Keratinocyte (primary cell): ENCODE measurements around the gene SIGLEC14. TPM values are rescaled to one million over a fixed set of nuclear protein-coding genes. Genes with fewer than 3 reads are reported as not detected.

Experiments
- DNase-seq: peaks from one replicate; pipeline ENCODE4 v3.0.0-alpha.2; 2011; ENCODE audit warnings: low read depth, missing footprints, low spot score
- FAIRE-seq: peaks from 2 replicates; lab custom pipeline; 2011; peaks lifted over from hg19 to GRCh38; lab: Jason Lieb, UNC
- H2AFZ ChIP-seq: 2 replicates; pipeline ENCODE4 v1.6.0; 2012; ENCODE audit warnings: low read length, control low read depth, inconsistent platforms; ENCODE audit not compliant: control insufficient read depth
- H3K27ac ChIP-seq: 2 replicates; pipeline ENCODE4 v1.5.1; 2011; ENCODE audit warnings: low read length; ENCODE audit not compliant: control insufficient read depth, insufficient read depth
- H3K27me3 ChIP-seq: 3 replicates; pipeline ENCODE4 v1.6.0; 2011; ENCODE audit warnings: low read length; ENCODE audit not compliant: control insufficient read depth, insufficient read depth; ENCODE audit errors: extremely low read depth
- H3K36me3 ChIP-seq, 2 experiments: 2 replicates in 1 of 2; 3 replicates in 1 of 2; pipeline ENCODE4 v1.5.1; 2011; ENCODE audit warnings: low read length in 2 of 2, mild to moderate bottlenecking in 1 of 2; ENCODE audit not compliant: control insufficient read depth in 2 of 2, insufficient read depth in 2 of 2; ENCODE audit errors: extremely low read depth in 1 of 2
- H3K4me1 ChIP-seq: 3 replicates; pipeline ENCODE4 v1.5.1; 2011; ENCODE audit warnings: low read length; ENCODE audit not compliant: control insufficient read depth, insufficient read depth; ENCODE audit errors: extremely low read depth
- H3K4me2 ChIP-seq: 3 replicates; pipeline ENCODE4 v1.6.0; 2011; ENCODE audit warnings: low read depth, low read length; ENCODE audit not compliant: control insufficient read depth, insufficient read depth; ENCODE audit errors: extremely low read depth
- H3K4me3 ChIP-seq, 3 experiments: fragments of 200-600 bp in 1 of 3; sonication (generic) in 1 of 3; 2 replicates in 2 of 3; 3 replicates in 1 of 3; pipeline ENCODE4 v1.5.1; 2011 to 2016; ENCODE audit warnings: low read length in 3 of 3, mild to moderate bottlenecking in 3 of 3, control low read depth in 2 of 3, inconsistent platforms in 1 of 3, low read depth in 1 of 3, mixed read lengths in 1 of 3, mixed run types in 1 of 3, moderate library complexity in 1 of 3; ENCODE audit not compliant: control insufficient read depth in 2 of 3, insufficient read depth in 2 of 3; ENCODE audit errors: extremely low read depth in 1 of 3
- H3K79me2 ChIP-seq: 2 replicates; pipeline ENCODE4 v1.6.0; 2012; ENCODE audit warnings: low read length; ENCODE audit not compliant: control insufficient read depth, insufficient read depth
- H3K9ac ChIP-seq: 3 replicates; pipeline ENCODE4 v1.6.0; 2011; ENCODE audit warnings: low read length; ENCODE audit not compliant: control insufficient read depth, insufficient read depth; ENCODE audit errors: extremely low read depth
- H3K9me1 ChIP-seq: 3 replicates; pipeline ENCODE4 v1.6.0; 2011; ENCODE audit warnings: low read length; ENCODE audit not compliant: control insufficient read depth, insufficient read depth; ENCODE audit errors: extremely low read depth
- H3K9me3 ChIP-seq: 2 replicates; pipeline ENCODE4 v1.5.1; 2012; ENCODE audit warnings: low read depth, low read length; ENCODE audit not compliant: control insufficient read depth
- H4K20me1 ChIP-seq: 3 replicates; pipeline ENCODE4 v1.6.0; 2011; ENCODE audit warnings: low read length; ENCODE audit not compliant: control insufficient read depth, insufficient read depth; ENCODE audit errors: extremely low read depth
- CTCF ChIP-seq, 3 experiments: IDR thresholded peaks in 1 of 3; conservative IDR thresholded peaks in 1 of 3; optimal IDR thresholded peaks in 1 of 3; 2 replicates in 2 of 3; 3 replicates in 1 of 3; pipeline versions ENCODE3 to v1.5.1; 2011; ENCODE audit warnings: low read length in 3 of 3, mild to moderate bottlenecking in 3 of 3, moderate library complexity in 2 of 3, control low read depth in 1 of 3, inconsistent platforms in 1 of 3; ENCODE audit not compliant: insufficient read depth in 2 of 3; ENCODE audit errors: extremely low read depth in 1 of 3
- EZH2 ChIP-seq: IDR thresholded peaks from one replicate; pipeline ENCODE4 v1.6.1; 2012; ENCODE audit warnings: inconsistent platforms, mild to moderate bottlenecking, low read length, moderate library complexity
- dilution Hi-C: fragments of 300-500 bp; cut with MboI; formaldehyde crosslinking; loops from one replicate; pipeline ENCODE4 v1.7.0; 2020; ENCODE audit warnings: low sequenced_read_pairs; ENCODE audit not compliant: extremely low pct_ligation_motif_present
- polyA plus RNA-seq, 5 experiments: library from polyadenylated mRNA; depleted of rRNA in 3 of 5; stranded (reverse) in 3 of 5; stranded (forward) in 1 of 5; unstranded in 1 of 5; fragments of >200 nt; gene quantifications; 1 replicate in 1 of 5; 2 replicates in 3 of 5; 3 replicates in 1 of 5; pipeline versions ENCODE4 v1.2.1 to v1.2.3, GENCODE V29; 2011 to 2012; ENCODE audit warnings: missing spikeins in 2 of 5, low read depth in 1 of 5, low replicate concordance in 1 of 5

Gene SIGLEC14
- polyA plus RNA-seq, 1 donor (not counting 4 experiments of a cell fraction or from before 2014, with no cell fraction given) = not detected

DNA sequence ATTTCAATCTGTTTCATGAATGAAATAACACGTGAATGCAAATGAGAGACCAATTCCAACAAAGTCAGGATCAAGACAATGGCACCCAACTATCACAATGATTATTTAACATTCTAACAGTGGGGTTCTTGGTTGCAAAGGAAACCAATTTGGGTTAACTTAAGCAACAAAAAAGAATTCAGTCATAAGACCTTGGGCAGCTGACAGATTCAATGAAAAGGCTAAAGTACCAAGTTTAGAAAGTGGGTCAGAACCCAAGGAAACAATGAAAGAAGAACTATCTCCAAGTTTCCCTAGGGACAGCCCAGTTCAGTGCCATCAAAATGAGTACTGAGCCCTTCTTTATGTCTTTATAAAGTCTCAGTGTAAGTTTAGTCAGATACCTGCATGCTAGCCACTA, 17.5 kb upstream of the SIGLEC14 start:
- Histone ChIP-seq H4K20me1 (no peaks in the 10 kb centered on the region), H3K4me3 (no peak overlapping the region), H3K9ac (no peak overlapping the region), H3K79me2 (no peaks in the 10 kb centered on the region), H3K4me1 (no peaks in the 10 kb centered on the region), H3K4me2 (no peak overlapping the region), H3K36me3 (no peaks in the 10 kb centered on the region), H3K27ac (no peak overlapping the region), H2AFZ (no peak overlapping the region), H3K9me1 (no peaks in the 10 kb centered on the region), H3K27me3 (no peaks in the 10 kb centered on the region), H3K9me3 (no peaks in the 10 kb centered on the region)
- TF ChIP-seq EZH2 (no peak), CTCF (optimal IDR thresholded peaks at IDR 0.05 in 1 of 3, IDR thresholded peaks at IDR 0.05 in 1 of 3, conservative IDR thresholded peaks at IDR 0.05 in 1 of 3; ENCODE audit: extremely low read depth in 1 of 3, insufficient read depth in 2 of 3, low read length in 3 of 3) (no peak)
- DNase-seq = no peak
- dilution Hi-C loops = no loop called here
- no peak for FAIRE-seq

DNA sequence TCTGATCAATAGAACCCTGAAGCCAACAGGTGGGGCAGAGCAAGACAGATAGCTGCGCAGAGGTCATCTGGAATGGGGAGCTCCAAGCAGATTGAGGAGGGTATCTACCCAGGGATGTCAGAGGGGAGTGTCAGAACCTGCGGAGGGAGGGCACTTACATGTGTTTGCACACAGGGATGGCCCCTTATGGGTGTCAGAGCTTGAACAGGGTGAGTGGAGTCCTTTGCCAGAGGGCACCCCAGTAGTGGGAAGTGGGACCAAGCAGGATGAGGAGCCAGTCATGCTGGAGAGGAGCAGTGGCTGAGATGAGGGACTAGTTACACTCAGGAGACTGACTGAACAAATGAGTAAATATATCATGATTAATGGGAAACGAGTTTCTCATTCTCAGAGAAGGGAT, 17.0 kb upstream of the SIGLEC14 start:
- H2AFZ ChIP-seq = no peak overlapping the region
- no peak overlapping the region for H3K27ac ChIP-seq
- no peak for TF ChIP-seq EZH2
- TF ChIP-seq CTCF (optimal IDR thresholded peaks at IDR 0.05 in 1 of 3, IDR thresholded peaks at IDR 0.05 in 1 of 3, conservative IDR thresholded peaks at IDR 0.05 in 1 of 3; ENCODE audit: extremely low read depth in 1 of 3, insufficient read depth in 2 of 3, low read length in 3 of 3) = no peak
- no peaks in the 10 kb centered on the region for H3K4me1 ChIP-seq
- H3K36me3 ChIP-seq = no peaks in the 10 kb centered on the region
- no peak for FAIRE-seq
- no peaks in the 10 kb centered on the region for H3K27me3 ChIP-seq
- no peaks in the 10 kb centered on the region for H3K9me3 ChIP-seq
- no peaks in the 10 kb centered on the region for H4K20me1 ChIP-seq
- no peaks in the 10 kb centered on the region for H3K9me1 ChIP-seq
- no peaks in the 10 kb centered on the region for H3K79me2 ChIP-seq
- no peak overlapping the region for H3K9ac ChIP-seq
- H3K4me2 ChIP-seq = no peak overlapping the region
- no peak overlapping the region for H3K4me3 ChIP-seq
- DNase-seq = no peak
- dilution Hi-C loops = no loop called here
